Measurements from ENCODE around the gene ADARB2.

ADARB2 gene

DNA sequence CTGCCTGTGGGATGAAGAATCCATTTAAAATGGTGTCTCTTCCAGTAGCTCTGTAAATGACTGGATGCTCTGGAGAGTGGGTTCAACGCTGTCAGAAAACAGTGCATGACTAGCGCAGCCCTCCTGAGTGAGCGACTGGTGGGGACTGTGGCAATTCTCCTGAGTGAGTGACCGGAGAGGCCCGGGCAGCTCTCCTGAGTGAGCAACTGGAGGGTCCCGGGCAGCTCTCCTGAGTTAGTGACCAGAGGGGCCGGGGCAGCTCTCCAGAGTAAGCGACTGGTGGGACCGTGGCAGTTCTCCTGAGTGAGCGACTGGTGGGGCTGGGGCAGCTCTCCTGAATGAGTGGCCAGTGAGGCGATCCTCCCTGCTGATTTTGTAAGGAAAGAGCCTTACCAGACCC lies 595.6 kb downstream of the ADARB2 start:
- TF ChIP-seq, protein P1, sequence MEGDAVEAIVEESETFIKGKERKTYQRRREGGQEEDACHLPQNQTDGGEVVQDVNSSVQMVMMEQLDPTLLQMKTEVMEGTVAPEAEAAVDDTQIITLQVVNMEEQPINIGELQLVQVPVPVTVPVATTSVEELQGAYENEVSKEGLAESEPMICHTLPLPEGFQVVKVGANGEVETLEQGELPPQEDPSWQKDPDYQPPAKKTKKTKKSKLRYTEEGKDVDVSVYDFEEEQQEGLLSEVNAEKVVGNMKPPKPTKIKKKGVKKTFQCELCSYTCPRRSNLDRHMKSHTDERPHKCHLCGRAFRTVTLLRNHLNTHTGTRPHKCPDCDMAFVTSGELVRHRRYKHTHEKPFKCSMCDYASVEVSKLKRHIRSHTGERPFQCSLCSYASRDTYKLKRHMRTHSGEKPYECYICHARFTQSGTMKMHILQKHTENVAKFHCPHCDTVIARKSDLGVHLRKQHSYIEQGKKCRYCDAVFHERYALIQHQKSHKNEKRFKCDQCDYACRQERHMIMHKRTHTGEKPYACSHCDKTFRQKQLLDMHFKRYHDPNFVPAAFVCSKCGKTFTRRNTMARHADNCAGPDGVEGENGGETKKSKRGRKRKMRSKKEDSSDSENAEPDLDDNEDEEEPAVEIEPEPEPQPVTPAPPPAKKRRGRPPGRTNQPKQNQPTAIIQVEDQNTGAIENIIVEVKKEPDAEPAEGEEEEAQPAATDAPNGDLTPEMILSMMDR (IDR thresholded peaks at IDR 0.05; ENCODE audit: control insufficient read depth, insufficient read depth, low read depth, low read length, missing control alignments), result no peak

GRCh38 chr10:1141261-1141660 lies 596.1 kb downstream of the ADARB2 start:
- DNase-seq (ENCODE audit: low read depth), result no peak
- TF ChIP-seq, protein P1 (IDR thresholded peaks at IDR 0.05; ENCODE audit: control insufficient read depth, insufficient read depth, low read depth, low read length, missing control alignments), result no peak
- H3K4me3 ChIP-seq (ENCODE audit: control insufficient read depth, low read depth, low read length), result no peak overlapping the region

More for the DNA sequence above, 595.6 kb downstream of the ADARB2 start:
- H3K4me3 ChIP-seq (ENCODE audit: control insufficient read depth, low read depth, low read length), result no peak overlapping the region
- DNase-seq (ENCODE audit: low read depth), result no peak

- DNase-seq (ENCODE audit: low read depth), result no peak
- TF ChIP-seq, protein P1 (IDR thresholded peaks at IDR 0.05; ENCODE audit: control insufficient read depth, insufficient read depth, low read depth, low read length, missing control alignments), result no peak
These were observed 598.8 kb downstream of the ADARB2 start for GRCh38 chr10:1138529-1138928.

GRCh38 chr10:1137499-1138163 lies 599.7 kb downstream of the ADARB2 start:
- DNase-seq (ENCODE audit: low read depth), result no peak
- no peak overlapping the region for H3K4me3 ChIP-seq (ENCODE audit: control insufficient read depth, low read depth, low read length)
- TF ChIP-seq, protein P1 (IDR thresholded peaks at IDR 0.05; ENCODE audit: control insufficient read depth, insufficient read depth, low read depth, low read length, missing control alignments), result no peak

More at GRCh38 chr10:1138529-1138928, 598.8 kb downstream of the ADARB2 start:
- no peak overlapping the region for H3K4me3 ChIP-seq (ENCODE audit: control insufficient read depth, low read depth, low read length)

DNA sequence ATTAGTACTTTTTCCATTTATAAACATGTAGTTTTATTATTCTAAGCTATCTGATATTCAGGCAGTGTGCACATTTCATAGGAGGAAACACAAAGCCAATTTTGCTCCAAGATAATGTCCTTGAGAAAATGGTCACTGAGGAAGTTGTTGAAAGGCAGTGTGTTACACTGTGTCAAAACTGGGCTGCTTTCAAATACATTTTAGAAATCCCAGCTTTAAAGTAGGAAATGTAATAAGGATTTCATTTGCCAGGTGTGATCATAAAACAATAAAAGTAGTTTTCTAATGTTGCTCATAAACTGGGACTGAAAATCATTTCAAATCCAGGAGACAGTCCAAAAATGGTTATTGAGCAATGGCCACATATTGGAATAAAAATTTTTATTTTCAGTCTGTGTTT lies 601.1 kb downstream of the ADARB2 start:
- DNase-seq (ENCODE audit: low read depth), result no peak

DNA sequence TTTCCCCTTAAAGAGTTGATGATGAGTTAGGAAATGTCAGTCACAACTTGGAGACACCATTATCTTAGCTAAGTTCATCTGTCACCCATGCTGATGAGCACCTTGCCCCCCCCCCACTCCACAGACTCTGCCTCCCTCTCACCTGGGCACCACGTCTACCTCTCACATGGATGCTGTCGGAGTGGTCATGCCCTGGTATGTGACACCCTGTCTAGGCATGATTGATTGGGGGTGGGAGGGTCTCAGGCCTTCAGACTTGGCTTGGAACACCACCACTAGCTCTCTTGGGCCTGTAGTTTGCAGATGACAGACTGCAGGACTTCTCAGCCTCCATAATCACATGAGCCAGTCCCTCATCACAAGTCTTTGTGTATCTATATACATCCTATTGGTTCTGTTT lies 603.2 kb downstream of the ADARB2 start:
- no peak for DNase-seq (ENCODE audit: low read depth)
- no peak overlapping the region for H3K4me3 ChIP-seq (ENCODE audit: control insufficient read depth, low read depth, low read length)
- TF ChIP-seq, protein P1 (IDR thresholded peaks at IDR 0.05; ENCODE audit: control insufficient read depth, insufficient read depth, low read depth, low read length, missing control alignments), result no peak

More for the DNA sequence above, 601.1 kb downstream of the ADARB2 start:
- H3K4me3 ChIP-seq (ENCODE audit: control insufficient read depth, low read depth, low read length), result no peak overlapping the region
- TF ChIP-seq, protein P1 (IDR thresholded peaks at IDR 0.05; ENCODE audit: control insufficient read depth, insufficient read depth, low read depth, low read length, missing control alignments), result no peak

Data from AG09309 (cell line).